ENCODE results near the gene ADCY9. TPM values are rescaled to one million over a fixed set of nuclear protein-coding genes. Genes with fewer than 3 reads are reported as not detected.
"Not testable (repeated sequence)": the region's sequence is repeated elsewhere in the genome, so short reads cannot be mapped to it uniquely, and the experiment has no call there.

ADCY9 gene
- total RNA-seq, 1 experiment from 2014 or later: 13.4 TPM

DNA sequence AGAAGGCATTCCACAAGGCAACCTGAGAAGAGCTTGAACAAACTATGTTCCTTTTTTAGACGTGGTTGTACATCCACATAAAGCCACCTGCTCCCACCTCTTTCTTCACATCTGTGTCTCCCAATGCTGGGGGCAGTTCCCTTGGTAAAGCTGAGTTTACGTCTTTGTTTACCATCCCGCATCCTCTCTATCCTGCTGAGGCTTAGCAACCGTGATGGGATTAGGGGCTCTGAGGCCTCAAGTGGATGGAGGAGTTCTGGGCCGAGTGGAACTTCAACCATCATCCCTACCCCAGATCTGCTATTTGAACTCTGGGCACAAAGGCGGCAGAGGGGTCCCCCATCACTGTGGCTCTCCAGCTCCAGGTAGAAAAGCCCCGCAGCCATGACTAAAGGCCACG, 141.5 kb downstream of the ADCY9 start:
- DNase-seq (ENCODE audit: low spot score): no peak

DNA sequence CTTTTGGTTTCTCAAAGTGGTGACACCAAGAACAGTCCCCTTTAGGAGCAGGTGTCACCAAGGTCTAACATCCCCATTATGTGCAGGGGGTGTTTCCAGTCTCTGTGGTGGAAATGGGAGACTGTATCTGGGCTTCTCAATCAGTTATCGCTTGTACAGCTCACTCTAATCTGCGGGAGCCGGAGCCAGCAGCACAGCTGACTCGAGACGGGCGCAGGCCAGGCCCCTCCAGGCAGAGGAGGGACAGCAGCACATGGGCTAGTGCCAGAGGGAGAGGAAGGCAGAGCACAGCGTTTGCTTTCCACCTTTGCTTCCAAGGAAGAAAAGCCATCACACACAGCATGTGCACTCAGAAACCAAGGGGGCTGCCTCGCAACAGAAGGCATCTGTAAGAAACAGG, 144.5 kb downstream of the ADCY9 start:
- no peak for DNase-seq (ENCODE audit: low spot score)

DNA sequence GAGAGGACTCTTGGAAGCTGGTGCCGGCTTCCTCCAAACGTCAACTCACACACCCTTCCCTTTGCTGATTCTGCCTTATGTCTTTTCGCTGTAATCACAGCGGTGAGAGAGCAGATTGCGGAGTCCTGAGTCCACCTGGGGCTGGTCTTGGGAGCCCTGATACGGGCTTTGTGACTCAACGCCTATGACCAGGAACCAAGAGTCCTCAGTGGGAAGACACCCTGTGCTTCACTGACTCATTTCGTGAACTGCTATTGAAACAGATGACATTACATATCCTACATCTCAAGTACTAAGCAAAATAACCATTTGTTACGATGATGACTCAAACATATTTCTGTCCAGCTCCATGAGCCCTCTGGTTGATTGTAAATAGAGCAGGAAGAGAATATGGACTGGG, 145.0 kb downstream of the ADCY9 start:
- DNase-seq (ENCODE audit: low spot score): peak; percentile 95

DNA sequence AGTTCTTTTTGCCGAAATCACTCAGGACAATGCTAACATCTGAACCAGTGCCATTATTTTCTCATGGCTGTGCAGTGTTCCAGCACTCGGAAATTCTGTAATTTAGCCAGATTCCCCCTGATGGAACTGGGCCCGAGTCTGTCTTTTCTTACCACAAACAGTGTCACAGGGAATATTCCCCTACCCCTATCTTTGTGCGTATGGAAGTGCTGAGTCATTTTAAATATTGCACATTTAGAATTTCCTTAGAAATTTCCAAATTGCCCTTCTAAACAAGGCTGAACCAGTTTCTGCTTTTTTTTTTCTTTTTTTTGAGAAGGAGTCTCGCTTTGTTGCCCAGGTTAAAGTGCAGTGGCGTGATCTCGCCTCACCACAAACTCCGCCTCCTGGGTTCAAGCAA, 147.7 kb downstream of the ADCY9 start:
- no peak for DNase-seq (ENCODE audit: low spot score)

DNA sequence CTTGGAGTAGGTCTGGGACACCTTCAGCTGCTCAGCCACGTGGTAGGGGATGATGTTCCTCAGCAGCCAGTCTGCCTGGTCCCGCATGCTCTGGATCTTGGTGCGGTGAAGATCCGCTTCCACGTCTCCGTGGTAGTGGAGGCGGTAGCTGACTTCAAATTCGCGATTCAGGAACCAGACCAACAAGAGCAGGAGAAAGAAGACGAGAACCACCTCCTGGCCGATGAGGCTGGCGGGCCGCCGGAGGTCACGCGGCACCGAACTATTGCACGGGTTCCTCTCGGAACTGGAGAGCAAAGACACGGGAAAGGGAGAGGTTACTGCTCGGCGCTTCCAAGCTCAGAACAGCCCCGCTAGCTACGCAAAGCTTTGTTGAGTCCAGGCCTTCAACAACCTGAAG, 149.6 kb downstream of the ADCY9 start:
- no peak for DNase-seq (ENCODE audit: low spot score)

DNA sequence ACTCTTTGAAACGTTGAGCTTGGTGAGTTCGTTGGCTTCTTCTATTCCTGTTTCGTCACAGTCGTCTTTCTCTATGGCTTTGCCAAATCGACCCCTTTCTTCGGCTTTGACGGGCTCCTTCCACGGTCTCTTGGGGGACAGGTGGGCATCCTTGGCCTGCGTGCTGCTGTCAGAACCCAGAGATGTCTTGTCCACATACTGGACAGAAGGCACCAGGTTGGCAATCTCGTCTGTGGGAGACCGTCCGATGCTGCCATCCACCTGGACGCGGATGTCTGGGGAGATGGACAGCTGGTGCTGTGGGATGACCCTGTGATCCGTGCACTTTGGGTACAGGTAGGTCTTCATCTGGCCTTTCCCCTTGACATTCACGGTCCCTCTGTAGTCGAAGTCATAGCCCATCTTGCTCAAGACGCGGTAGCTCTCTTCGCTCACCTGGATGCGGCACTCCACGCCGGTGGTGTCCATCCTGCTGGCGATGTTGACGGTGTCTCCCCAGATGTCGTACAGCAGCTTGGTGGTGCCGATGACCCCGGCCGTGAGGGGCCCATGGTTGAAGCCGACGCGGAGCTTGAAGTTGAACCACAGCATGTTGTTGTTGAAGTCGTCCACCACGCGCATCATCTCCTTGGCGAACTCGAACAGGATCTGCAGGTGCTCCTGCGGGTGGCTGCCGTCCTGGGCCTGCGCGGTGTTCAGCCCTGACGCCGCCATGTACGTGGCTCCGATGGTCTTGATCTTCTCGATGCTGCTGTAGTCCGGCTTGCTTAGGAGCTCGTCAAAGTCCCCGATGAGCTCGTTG, 150.3 kb downstream of the ADCY9 start:
- no peak for DNase-seq (ENCODE audit: low spot score)

DNA sequence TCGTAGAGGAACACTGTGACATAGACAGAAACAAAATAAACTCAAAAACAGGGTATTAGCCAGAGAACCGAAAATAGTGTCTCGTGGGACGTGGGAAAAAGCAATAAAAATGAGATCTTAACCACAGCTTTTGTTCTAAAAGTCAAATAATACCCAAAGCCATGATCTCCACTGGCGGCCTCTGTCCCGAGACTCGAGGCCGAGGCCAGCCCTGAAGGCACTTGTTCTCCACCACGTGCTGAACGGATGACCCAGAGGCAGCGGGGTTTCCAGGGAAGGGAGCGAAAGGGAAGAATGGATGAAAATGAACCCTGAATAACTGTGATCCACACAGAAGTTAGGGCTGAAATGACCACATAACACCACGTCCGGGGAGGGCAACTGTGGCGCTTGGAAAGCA, 150.9 kb downstream of the ADCY9 start:
- DNase-seq (ENCODE audit: low spot score): no peak

DNA sequence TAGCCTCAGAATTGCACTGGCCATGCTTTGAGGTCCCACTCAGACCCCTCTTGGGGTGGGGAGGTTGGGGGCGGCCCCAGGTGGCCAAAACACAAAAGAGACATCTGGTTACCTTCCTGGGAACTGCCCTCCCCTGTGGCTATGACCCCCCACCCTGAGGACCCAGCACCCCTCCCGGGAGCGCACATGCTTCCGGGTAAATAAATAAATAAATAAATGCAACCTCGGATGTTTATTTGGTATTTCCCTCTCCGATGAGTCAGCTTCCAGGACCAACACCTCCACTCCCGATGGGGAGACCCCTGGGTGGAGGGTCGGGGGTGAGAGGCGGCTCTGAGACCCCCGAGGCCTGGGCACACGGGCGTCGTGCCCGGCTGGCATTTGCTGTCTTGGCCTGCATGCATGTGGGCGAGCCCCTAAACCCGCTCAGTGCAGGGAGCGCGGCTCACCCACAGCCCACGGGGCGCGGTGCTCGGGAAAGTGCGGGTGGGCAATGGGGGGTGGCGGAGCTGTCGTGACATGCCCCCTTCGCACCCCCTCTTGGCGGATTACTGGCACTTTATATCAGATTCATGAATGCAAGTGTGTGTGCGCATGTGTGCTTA, 151.5 kb downstream of the ADCY9 start:
- no peak for DNase-seq (ENCODE audit: low spot score)

DNA sequence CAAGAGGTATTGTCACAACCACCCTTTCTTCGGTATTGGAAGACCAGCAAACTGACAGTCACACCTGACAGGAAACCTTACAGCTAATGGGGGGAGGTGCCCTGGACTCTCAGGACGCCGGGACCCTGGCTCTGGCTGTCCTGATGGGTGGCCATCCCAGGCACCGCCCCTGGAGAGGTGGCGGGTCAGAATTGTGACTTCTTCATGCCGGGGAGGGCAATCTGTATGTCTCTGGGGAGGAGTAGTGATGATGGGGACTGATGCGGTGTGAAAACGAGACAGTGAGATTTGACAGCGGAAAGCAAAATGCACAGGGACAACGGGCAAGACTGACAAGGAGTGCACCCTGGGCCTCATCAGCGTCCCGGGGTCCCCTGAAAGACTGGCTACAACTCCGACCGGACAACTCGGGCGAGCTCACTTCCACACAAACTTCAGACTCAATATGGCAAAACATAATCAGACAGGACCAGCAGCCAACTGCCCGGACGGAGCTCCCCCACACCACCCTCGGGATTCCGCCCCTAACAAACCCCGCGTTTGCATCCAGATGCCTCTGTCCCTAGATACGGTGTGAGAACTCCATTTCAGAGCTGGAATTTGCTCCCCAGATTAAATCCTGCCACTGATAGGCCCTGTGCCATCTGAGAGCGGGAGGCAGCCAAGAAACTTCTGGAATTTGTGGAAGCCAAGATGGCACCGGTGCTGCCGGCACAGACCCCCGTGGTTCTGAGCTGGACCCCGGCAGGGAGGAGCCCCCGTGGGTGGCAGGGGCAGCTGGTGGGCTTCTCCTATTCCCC, 152.2 kb downstream of the ADCY9 start:
- DNase-seq (ENCODE audit: low spot score): no peak

DNA sequence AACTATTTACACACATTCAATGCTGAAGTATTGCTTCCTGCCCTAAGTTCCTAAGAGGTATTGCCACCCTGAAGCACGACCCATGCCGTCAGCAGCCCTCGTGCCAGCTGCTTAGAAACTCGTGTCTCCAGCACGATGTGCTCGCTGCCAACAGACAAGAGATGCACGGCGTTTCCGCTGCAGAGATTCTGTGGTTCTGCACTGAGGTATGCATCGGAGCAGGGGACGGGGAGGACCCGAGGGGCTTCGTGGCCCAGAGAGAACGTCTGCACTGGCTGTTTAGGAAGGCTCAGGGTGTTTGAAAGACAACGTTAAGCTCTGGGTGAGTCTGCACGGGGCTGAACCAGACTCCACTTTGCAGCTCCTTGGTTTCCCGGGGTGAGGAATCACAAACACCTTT, 153.0 kb downstream of the ADCY9 start:
- no peak for DNase-seq (ENCODE audit: low spot score)

DNA sequence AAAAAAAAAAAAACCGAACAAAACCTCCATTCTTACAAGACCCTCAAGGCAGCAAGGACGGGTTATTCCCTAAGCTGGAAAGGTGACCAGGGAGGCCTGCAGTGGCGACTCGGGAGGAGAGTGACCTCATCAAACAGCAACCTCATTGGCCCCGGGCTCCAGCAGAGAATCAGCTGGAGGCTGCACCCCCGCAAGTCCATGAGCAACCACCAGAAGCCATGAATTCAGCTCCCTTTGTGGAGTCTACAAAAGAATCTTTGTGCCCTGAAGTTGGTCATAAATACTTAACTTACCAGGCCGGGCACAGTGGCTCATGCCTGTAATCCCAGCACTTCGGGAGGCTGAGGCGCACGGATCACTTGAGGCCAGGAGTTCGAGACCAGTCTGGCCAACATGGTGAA, 154.8 kb downstream of the ADCY9 start:
- DNase-seq (ENCODE audit: low spot score): peak; percentile 75

DNA sequence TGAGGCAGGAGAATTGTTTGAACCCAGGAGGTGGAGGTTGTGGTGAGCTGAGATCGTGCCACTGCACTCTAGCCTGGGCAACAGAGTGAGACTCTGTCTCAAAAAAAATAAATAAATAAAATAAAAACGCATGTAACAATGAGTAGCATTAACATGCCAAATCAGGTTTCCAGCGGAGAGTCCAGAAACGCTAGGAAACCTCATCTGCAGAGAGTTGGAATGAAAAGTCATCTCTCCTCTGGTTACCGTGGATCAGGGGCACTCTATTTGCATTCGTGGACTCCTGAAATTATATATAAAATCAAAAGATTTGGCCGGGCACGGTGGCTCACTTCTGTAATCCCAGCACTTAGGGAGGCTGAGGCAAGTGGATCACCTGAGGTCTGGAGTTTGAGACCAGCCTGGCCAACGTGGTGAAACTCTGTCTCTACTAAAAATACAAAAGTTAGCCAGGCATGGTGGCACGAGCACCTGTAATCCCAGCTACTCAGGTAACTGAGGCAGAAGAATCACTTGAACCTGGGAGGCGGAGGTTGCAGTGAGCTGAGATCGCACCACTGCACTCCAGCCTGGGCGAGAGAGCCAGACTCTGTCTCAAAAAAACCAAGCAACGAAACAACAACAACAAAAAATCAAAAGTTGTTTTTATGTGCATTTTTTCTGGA, 156.2 kb downstream of the ADCY9 start:
- not testable (repeated sequence) for DNase-seq (ENCODE audit: low spot score)

DNA sequence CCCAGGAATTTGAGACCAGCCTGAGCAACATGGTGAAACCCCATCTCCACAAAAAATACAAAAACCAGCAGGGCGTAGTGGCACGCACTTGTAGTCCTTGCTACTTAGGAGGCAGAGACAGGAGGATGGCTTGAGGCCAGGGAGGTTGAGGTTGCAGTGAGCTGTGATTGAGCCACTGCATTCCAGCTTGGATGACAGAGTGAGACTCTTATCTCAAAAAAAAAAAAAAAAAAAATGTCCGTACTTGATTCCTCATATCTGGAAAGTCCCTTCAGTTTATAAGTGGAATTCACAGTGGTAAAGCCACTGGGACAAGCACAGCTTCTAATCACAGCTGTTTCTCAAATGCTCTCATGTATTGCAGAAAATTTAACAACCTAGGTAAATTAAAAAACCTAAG, 157.1 kb downstream of the ADCY9 start:
- peak; percentile 91 for DNase-seq (ENCODE audit: low spot score)

DNA sequence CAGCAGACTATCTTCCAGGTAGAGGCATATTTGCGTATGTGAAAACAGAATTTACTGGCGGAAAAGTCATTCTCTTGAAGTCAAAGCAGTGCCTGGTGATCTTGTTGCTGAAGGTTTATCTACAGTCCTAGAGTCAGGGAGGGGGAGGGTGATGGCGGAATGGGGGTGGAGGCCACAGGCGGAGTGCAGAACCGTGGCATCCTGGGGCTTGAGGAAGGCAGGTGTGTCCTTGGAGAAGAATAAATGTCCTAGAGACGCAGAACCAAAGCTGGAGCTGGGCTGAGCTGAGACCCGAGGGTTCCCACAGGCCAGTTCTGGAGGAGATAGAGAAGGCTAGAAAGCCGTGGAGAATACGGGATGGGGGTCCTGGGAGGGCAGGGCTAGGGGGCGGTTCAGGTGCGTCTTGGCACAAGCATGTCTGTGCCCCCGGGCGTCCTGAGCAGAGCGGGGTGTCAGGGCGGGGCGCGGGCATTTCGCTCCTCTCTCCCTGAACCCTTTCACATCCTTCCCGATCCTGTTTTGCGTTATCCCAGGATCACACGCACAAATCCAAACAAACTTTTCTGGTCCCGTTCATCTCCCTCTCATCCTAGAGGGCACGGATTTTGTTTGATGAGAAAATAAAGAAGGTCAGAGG, 158.8 kb downstream of the ADCY9 start:
- no peak for DNase-seq (ENCODE audit: low spot score)

DNA sequence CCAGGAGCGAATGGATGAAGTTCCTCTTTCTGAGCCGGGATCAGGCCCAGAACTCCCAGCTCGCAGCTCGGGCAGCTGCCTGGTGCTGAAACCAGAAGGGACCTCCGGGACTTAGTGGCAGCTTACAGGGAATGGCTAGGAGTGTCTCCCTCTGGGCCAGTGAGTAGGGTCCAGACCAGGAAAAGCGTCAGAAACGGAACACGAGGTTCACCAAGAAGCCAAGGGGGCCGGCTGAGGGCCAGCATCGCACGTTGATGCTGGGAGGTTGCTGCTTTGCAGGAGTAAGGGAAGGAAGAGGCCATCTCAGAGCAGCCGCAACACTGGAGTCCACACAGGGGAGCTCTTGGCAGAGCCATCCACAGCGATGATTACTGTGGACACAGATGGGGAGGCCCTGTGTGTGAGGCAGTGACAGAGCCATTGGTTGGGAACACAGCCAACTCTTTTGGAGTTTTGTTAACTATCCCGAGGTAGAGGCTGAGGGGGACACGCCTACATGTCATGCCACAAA, 161.8 kb downstream of the ADCY9 start:
- no peak for DNase-seq (ENCODE audit: low spot score)

DNA sequence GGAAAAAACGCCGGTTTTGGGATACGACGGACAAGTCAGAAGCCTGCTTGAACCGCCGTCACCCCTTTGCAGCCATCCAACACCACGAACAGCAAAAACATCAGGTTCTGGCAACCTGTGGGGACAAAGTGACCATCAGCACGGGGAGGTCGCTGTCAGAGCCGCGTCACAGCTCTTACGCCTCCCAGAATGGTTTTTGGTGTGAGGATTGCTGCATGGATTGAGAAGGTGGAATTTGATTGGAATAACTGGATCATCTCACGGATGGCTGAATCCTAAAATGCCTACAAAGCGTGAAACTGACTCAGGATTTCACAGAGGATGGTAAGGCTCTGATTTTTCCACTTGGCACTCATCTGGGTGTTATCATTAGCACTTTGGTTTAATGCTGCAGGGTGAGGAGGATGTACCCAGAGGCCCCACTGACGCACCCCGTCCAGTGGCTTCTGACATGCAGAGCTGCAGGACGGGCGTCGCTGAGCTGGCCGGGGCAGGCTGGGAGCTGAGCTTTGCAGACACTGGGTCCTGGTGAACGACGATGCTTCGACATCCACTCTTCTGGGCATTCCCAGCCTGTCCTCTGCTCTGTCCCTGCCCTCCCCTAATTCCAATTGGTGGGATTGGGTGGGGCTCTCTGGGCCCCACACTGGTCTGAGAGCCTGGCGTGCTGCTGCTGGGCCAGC, 162.4 kb downstream of the ADCY9 start:
- DNase-seq (ENCODE audit: low spot score): no peak

DNA sequence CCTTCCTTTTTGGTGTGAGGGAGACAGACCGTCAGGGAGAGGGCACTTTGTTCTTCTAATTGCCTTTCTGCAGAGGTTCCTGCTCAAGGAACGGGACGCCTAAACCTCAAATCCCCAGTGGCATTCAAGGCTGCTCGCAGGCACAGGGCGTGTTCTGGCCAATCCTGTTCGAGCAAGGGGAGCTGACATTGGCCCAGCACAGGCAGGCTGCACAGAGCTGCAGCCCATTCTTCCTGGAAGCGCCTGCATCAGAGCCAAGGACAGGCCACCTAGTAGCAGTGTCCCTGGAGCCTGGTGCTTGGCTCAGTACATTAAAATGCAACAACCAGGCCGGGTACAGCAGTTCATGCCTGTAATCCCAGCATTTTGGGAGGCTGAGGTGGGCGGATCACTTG, 163.5 kb downstream of the ADCY9 start:
- no peak for DNase-seq (ENCODE audit: low spot score)

DNA sequence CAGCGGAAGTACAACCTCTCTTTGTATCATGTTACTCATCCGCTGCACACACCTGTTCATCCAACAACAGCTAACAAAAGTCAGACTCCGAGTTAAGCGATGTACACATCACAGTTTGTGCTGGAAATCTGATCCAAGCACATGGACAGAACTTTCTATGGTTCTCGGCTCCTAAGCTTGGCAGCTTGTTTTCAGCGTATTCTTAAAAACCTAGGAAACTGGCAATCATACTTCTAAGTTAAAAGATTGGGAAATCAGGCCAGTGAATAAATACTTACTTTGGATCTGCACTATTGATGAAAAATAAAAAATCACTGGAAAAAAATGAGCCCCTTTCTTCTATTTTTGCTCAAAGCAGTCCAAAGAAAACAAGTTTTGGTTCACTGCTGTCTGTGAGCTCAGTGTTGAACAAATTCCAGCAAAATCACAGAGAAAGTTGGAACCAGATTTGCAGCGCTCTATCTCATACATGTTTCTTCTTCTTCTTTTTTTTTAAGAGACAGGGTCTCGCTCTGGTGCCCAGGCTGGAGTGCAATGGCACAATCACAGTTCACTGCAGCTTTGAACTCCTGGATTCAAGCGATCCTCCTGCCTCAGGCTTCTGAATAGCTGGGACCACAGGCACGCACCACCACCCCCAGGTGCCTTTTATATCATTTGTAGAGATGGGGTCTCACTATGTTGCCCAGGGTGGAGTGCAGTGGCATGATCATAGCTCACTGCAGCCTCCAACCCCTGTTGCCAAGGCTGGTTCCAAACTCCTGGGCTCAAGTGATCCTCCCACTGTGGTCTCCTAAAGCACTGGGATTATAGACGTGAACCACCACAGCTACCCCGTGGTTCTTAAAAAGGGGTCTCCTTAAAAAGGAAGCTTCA, 164.1 kb downstream of the ADCY9 start:
- no peak for DNase-seq (ENCODE audit: low spot score)

DNA sequence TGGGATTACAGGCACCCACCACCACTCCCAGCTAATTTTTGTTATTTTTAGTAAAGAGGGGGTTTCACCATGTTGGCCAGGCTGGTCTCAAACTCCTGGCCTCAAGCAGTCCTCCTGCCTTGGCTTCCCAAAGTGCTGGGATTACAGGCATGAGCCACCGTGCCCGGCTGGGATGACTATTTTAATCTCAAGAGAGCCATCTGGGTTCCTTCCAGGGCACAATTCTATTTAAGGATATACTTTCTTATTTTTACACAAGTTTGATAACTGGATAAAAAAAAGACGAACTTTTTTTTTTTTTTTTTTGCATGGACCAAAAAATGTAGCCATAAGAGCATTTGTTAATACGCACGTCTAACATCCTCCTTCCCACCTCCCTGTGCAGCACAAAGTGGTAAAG, 164.9 kb downstream of the ADCY9 start:
- not testable (repeated sequence) for DNase-seq (ENCODE audit: low spot score)

All from A172 (cell line).